Testis (tissue), 2 donors: ENCODE measurements around the gene TUBGCP3.
A peak's percentile ranks its signal among the peaks of the same experiment; 100 is the strongest.

Source experiments
- POLR2A ChIP-seq: fragments of 450-650 bp; IDR thresholded peaks from one replicate; pipeline ENCODE4 v1.6.1; 2017; ENCODE audit warnings: antibody characterized with exemption, mild to moderate bottlenecking, moderate library complexity
- TF ChIP-seq, protein P1 (sequence below), 3 experiments: fragments of 450-650 bp in 2 of 3; fragments of 200-600 bp in 1 of 3; sonication (generic) in 1 of 3; IDR thresholded peaks; one replicate each; pipeline ENCODE4 v1.5.1; 2016 to 2019; ENCODE audit warnings: antibody characterized with exemption in 3 of 3, mild to moderate bottlenecking in 2 of 3, moderate library complexity in 1 of 3

DNA sequence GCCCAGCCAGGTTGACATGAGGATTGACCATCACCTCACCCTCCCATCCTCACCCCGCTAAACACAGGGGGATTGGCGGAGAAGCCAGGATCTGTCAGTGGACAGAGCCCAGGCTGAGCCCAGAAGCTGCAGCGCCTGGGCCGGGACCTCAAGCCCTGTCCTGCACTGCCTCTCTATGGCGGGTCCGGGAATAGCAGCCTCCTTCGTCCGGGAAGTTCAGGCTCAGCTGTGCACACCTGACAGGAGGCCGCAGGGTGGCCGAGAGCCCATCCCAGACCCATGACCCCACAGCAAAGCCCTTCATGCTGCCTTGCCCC lies 144.0 kb downstream of the TUBGCP3 start:
- TF ChIP-seq POLR2A, result no peak
- TF ChIP-seq, protein P1, sequence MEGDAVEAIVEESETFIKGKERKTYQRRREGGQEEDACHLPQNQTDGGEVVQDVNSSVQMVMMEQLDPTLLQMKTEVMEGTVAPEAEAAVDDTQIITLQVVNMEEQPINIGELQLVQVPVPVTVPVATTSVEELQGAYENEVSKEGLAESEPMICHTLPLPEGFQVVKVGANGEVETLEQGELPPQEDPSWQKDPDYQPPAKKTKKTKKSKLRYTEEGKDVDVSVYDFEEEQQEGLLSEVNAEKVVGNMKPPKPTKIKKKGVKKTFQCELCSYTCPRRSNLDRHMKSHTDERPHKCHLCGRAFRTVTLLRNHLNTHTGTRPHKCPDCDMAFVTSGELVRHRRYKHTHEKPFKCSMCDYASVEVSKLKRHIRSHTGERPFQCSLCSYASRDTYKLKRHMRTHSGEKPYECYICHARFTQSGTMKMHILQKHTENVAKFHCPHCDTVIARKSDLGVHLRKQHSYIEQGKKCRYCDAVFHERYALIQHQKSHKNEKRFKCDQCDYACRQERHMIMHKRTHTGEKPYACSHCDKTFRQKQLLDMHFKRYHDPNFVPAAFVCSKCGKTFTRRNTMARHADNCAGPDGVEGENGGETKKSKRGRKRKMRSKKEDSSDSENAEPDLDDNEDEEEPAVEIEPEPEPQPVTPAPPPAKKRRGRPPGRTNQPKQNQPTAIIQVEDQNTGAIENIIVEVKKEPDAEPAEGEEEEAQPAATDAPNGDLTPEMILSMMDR (IDR thresholded peaks at IDR 0.05), result peak; percentile 49 to 83 (median 80)
